K562 (cell line): ENCODE data around the gene CNTF. TPM values are rescaled to one million over a fixed set of nuclear protein-coding genes. Genes with fewer than 3 reads are reported as not detected.

Experiments used
- ATAC-seq: fragments of 200-7000 bp; cut with Tn5 transposase; 3 replicates; pipeline ENCODE4 v1.9.1; 2020; ENCODE audit warnings: moderate library complexity
- Bru-seq: library from RNA; stranded (reverse); fragments of 400-500 nt; gene quantifications from one replicate; lab custom pipeline; 2021; lab: Mats Ljungman, UMichigan
- BruChase-seq, 2 experiments: library from RNA; stranded (reverse); fragments of 400-500 nt; gene quantifications; one replicate each; lab custom pipeline; 2021; lab: Mats Ljungman, UMichigan
- BruUV-seq: library from RNA; stranded (reverse); fragments of 400-500 nt; replicated peaks from 2 replicates; lab custom pipeline; 2021; lab: Mats Ljungman, UMichigan
- CTCF ChIA-PET: fragments of 300-600 bp; formaldehyde crosslinking; extraction: SDS; loops from one replicate; lab custom pipeline; 2021; ENCODE audit warnings: low intra/inter-chr PET ratio; lab: Yijun Ruan, JAX
- POLR2A ChIA-PET: fragments of 300-600, 350-650 bp; sonication (Branson Sonifier 250); formaldehyde crosslinking; extraction: SDS; loops from one replicate; lab custom pipeline; 2021; ENCODE audit warnings: antibody characterized with exemption, inconsistent platforms; lab: Yijun Ruan, JAX
- DNase-seq, 4 experiments: peaks; one replicate each; pipeline versions ENCODE4 v3.0.0 to v3.0.0-alpha.2; 2011 to 2018; ENCODE audit warnings: low spot score in 3 of 4, mixed read lengths in 3 of 4; ENCODE audit errors: extremely low read depth in 1 of 4
- FAIRE-seq: peaks from 2 replicates; lab custom pipeline; 2011; peaks lifted over from hg19 to GRCh38; lab: Jason Lieb, UNC
- H2AFZ ChIP-seq: 2 replicates; pipeline ENCODE4 v1.6.0; 2011; ENCODE audit warnings: low read depth, low read length, control low read depth, inconsistent platforms
- H3K27ac ChIP-seq: fragments of 200-600 bp; 3 replicates; pipeline ENCODE4 v1.8.0; 2011; ENCODE audit warnings: low read depth, mild to moderate bottlenecking, control low read depth, inconsistent platforms, low read length, moderate library complexity, mixed read lengths; ENCODE audit errors: extremely low read depth
- H3K27me3 ChIP-seq, 2 experiments: fragments of 300-600 bp in 1 of 2; 2 replicates in 1 of 2; 3 replicates in 1 of 2; pipeline versions ENCODE4 v1.6.0 to v1.8.0; 2011; ENCODE audit warnings: inconsistent platforms in 2 of 2, low read length in 2 of 2, mild to moderate bottlenecking in 1 of 2, mixed read lengths in 1 of 2, moderate library complexity in 1 of 2; ENCODE audit not compliant: control insufficient read depth in 2 of 2, insufficient read depth in 2 of 2
- H3K36me3 ChIP-seq: fragments of 300-600 bp; 3 replicates; pipeline ENCODE4 v1.8.0; 2011; ENCODE audit warnings: mild to moderate bottlenecking, low read length, inconsistent platforms; ENCODE audit not compliant: control insufficient read depth, insufficient read depth
- H3K4me1 ChIP-seq, 2 experiments: fragments of 200-600 bp in 1 of 2; replicated peaks in 1 of 2; 2 replicates in 1 of 2; 3 replicates in 1 of 2; pipeline versions ENCODE4 v1.5.1 to v1.8.0; 2011; ENCODE audit warnings: inconsistent platforms in 2 of 2, low read length in 2 of 2, mild to moderate bottlenecking in 1 of 2, mixed read lengths in 1 of 2, moderate library complexity in 1 of 2; ENCODE audit not compliant: control insufficient read depth in 2 of 2, insufficient read depth in 2 of 2
- H3K4me2 ChIP-seq: 2 replicates; pipeline ENCODE4 v1.6.1; 2011; ENCODE audit warnings: low read length, control low read depth, inconsistent platforms, mixed read lengths; ENCODE audit not compliant: insufficient read depth
- H3K4me3 ChIP-seq: fragments of 200-600 bp; sonication (generic), shearing (Covaris generic); 2 replicates; pipeline ENCODE4 v1.5.1; 2016; ENCODE audit warnings: control low read depth, inconsistent platforms
- H3K79me2 ChIP-seq: fragments of 200-600 bp; 3 replicates; pipeline ENCODE4 v1.8.0; 2011; ENCODE audit warnings: low read length, inconsistent platforms; ENCODE audit not compliant: control insufficient read depth, insufficient read depth
- H3K9ac ChIP-seq, 2 experiments: 2 replicates each; pipeline versions ENCODE4 v1.6.0 to v1.6.1; 2011; ENCODE audit warnings: low read depth in 2 of 2, low read length in 2 of 2, control low read depth in 1 of 2, inconsistent platforms in 1 of 2, mild to moderate bottlenecking in 1 of 2, mixed read lengths in 1 of 2; ENCODE audit not compliant: insufficient read depth in 1 of 2
- H3K9me1 ChIP-seq: one replicate; pipeline ENCODE4 v1.6.0; 2011; ENCODE audit warnings: inconsistent platforms, mild to moderate bottlenecking, low read length, moderate library complexity; ENCODE audit not compliant: control insufficient read depth, insufficient read depth
- H3K9me3 ChIP-seq: replicated peaks from 2 replicates; pipeline ENCODE4 v1.5.1; 2011; ENCODE audit warnings: low read depth, low read length, inconsistent platforms; ENCODE audit not compliant: control insufficient read depth, insufficient read depth
- H4K20me1 ChIP-seq: replicated peaks from 2 replicates; pipeline ENCODE4 v1.6.1; 2011; ENCODE audit warnings: low read length, inconsistent platforms, mixed read lengths; ENCODE audit not compliant: control insufficient read depth, insufficient read depth
- BRCA1 ChIP-seq, 2 experiments: fragments of 450-650 bp in 1 of 2; sonication (generic) in 1 of 2; formaldehyde crosslinking in 1 of 2; IDR thresholded peaks; 2 replicates each; pipeline versions ENCODE4 v1.5.0 to v1.6.1; 2017 to 2020; ENCODE audit warnings: mild to moderate bottlenecking in 1 of 2, missing genetic modification reagents in 1 of 2
- CEBPZ ChIP-seq: fragments of 150-350 bp; IDR thresholded peaks from 2 replicates; pipeline ENCODE4 v1.6.1; 2014; ENCODE audit warnings: low read depth, mild to moderate bottlenecking, low read length, borderline replicate concordance
- DPF2 ChIP-seq: fragments of 450-650 bp; IDR thresholded peaks from 2 replicates; pipeline ENCODE4 v1.6.1; 2016
- ERF ChIP-seq: fragments of 450-650 bp; formaldehyde crosslinking; IDR thresholded peaks from 2 replicates; pipeline ENCODE4 v1.4.0; 2020; ENCODE audit warnings: mild to moderate bottlenecking, mixed read lengths
- KDM2B ChIP-seq: fragments of 250-450 bp; sonication (Bioruptor Pico); IDR thresholded peaks from 2 replicates; pipeline ENCODE4 v1.8.0; 2021; ENCODE audit warnings: mild to moderate bottlenecking, moderate library complexity
- NFATC3 ChIP-seq: fragments of 450-650 bp; IDR thresholded peaks from 2 replicates; pipeline ENCODE4 v1.6.1; 2017; ENCODE audit warnings: mild to moderate bottlenecking
- PTTG1 ChIP-seq: fragments of 450-650 bp; IDR thresholded peaks from 2 replicates; pipeline ENCODE4 v1.6.1; 2016; ENCODE audit warnings: low read depth, mild to moderate bottlenecking, missing genetic modification characterization, missing compliant biosample characterization
- SMARCB1 ChIP-seq: IDR thresholded peaks from 2 replicates; pipeline ENCODE4 v1.6.1; 2011; ENCODE audit warnings: improper control_type of control experiment, low read depth; ENCODE audit not compliant: insufficient read length
- ZNF518B ChIP-seq: fragments of 250-450 bp; sonication (Bioruptor Pico); IDR thresholded peaks from 2 replicates; pipeline ENCODE4 v1.5.0; 2021; ENCODE audit warnings: mild to moderate bottlenecking, moderate library complexity
- ZNF780A ChIP-seq: fragments of 250-450 bp; sonication (Bioruptor Pico); IDR thresholded peaks from 2 replicates; pipeline ENCODE4 v1.5.0; 2021; ENCODE audit warnings: mild to moderate bottlenecking
- WGBS: fragments of 100-300 bp; shearing (Covaris generic); methylation state at CpG from one replicate; pipeline ENCODE4 v1.1.6; 2016; ENCODE audit warnings: low coverage, mixed read lengths; ENCODE audit not compliant: insufficient coverage; ENCODE audit errors: missing lambda C conversion rate; 5-methylcytosine and 5-hydroxymethylcytosine counted together
- in situ Hi-C: fragments of 300-500 bp; cut with MboI; formaldehyde crosslinking; loops from 4 replicates; pipeline ENCODE4 v1.15.0; 2018; ENCODE audit warnings: inconsistent platforms, mixed read lengths
- intact Hi-C: fragments of 100-400 bp; cut with micrococcal nuclease; formaldehyde crosslinking; loops from 2 replicates; pipeline ENCODE4 v1.14.2; 2022
- long read RNA-seq, 3 experiments: library from polyadenylated mRNA in 2 of 3; library from RNA in 1 of 3; unstranded in 2 of 3; stranded (forward) in 1 of 3; transcript quantifications; one replicate each; pipeline ENCODE4 v2.0.0, GENCODE V29; 2019 to 2022
- polyA minus RNA-seq, 3 experiments: library from RNA; depleted of rRNA, polyadenylated mRNA; stranded (reverse); fragments of >200 nt; gene quantifications; 2 replicates each; pipeline ENCODE4 v1.2.3, GENCODE V29; 2011
- polyA plus RNA-seq, 8 experiments: library from polyadenylated mRNA; depleted of rRNA in 4 of 8; stranded (reverse) in 5 of 8; unstranded in 3 of 8; fragments of >200 nt; fragmentation: Nextera tagmentation in 2 of 8; fragmentation: Illumina TruSeq in 1 of 8; extraction: Ambion mirVana in 2 of 8; extraction: Trizol in 1 of 8; gene quantifications; 2 replicates each; pipeline versions ENCODE4 v1.2.1 to v1.2.3, GENCODE V29; 2011 to 2014; ENCODE audit warnings: inconsistent platforms in 1 of 8, missing spikeins in 1 of 8
- total RNA-seq, 7 experiments: library from RNA; depleted of rRNA in 6 of 7; stranded (reverse); fragments of >200 nt in 6 of 7; fragmentation: Illumina TruSeq in 2 of 7; extraction: Trizol in 2 of 7; gene quantifications; 2 replicates each; pipeline versions ENCODE4 v1.2.1 to v1.2.3, GENCODE V29; 2011 to 2021; ENCODE audit warnings: low replicate concordance in 1 of 7

The CNTF gene
- 7.6 and 18.0 TPM in 2 replicates for total RNA-seq (2011; cell fraction: chromatin; rRNA removed; ENCODE audit: low replicate concordance)
- 4.8 and 6.6 TPM in 2 replicates for total RNA-seq (2011; cell fraction: nucleolus; rRNA removed)
- 15.2 and 24.6 TPM in 2 replicates for total RNA-seq (2011; cell fraction: nucleoplasm; rRNA removed)
- total RNA-seq (2014; rRNA removed) (1.2 and 1.7 TPM in 2 replicates), total RNA-seq (2014; rRNA removed; fragmentation: Illumina TruSeq; extraction: Trizol) (4.3 and 4.9 TPM in 2 replicates), total RNA-seq (2015; rRNA removed; fragmentation: Illumina TruSeq; extraction: Trizol) (4.6 and 5.0 TPM in 2 replicates), total RNA-seq (2021) (3.1 and 3.2 TPM in 2 replicates), polyA plus RNA-seq (2011; rRNA removed) (1.6 and 1.7 TPM in 2 replicates), polyA plus RNA-seq (2014; fragmentation: Illumina TruSeq; extraction: Trizol) (2.2 and 2.9 TPM in 2 replicates), polyA plus RNA-seq (2014; fragmentation: Nextera tagmentation; extraction: Ambion mirVana) (under 1 TPM; 0.17 to 0.71 TPM), polyA plus RNA-seq (2014; rRNA removed) (1.2 and 2.3 TPM in 2 replicates), polyA minus RNA-seq (2011; rRNA and poly(A)+ RNA removed) (6.6 and 8.3 TPM in 2 replicates), Bru-seq, nascent RNA (percentile 93 among the genes with signal in this experiment), BruChase-seq, experiment 1, labeled RNA remaining after a 2-hour chase (percentile 92 among the genes with signal in this experiment), BruChase-seq, experiment 2, labeled RNA remaining after a 6-hour chase (percentile 91 among the genes with signal in this experiment)
- 0.40 and 0.68 TPM in 2 replicates for polyA plus RNA-seq (2011; cell fraction: cytosol; rRNA removed)
- 4.3 and 7.2 TPM in 2 replicates for polyA plus RNA-seq (2011; cell fraction: nucleus; rRNA removed)
- 1.6 and 2.0 TPM in 2 replicates for polyA plus RNA-seq (2012)
- 0.57 TPM in 1 of 2 replicates, not detected in the other for polyA minus RNA-seq (2011; cell fraction: cytosol; rRNA and poly(A)+ RNA removed)
- 15.8 and 28.9 TPM in 2 replicates for polyA minus RNA-seq (2011; cell fraction: nucleus; rRNA and poly(A)+ RNA removed)
- long read RNA-seq, experiment 1, result 0 reads
- long read RNA-seq, experiment 2, partial matches to known transcripts, result 0 of 1 reads
- long read RNA-seq, experiment 2, other reads (novel, unspliced or antisense), result 1 of 1 reads
- long read RNA-seq, experiment 3, result 0 reads

GRCh38 chr11:58622344-58622743 is at the start of gene CNTF:
TSS of gene CNTF (plus strand) at chr11:58622665. CDS start at chr11:58622753, 88 bp downstream.
- Histone ChIP-seq H3K9me1 (no peaks in the 10 kb centered on the region), H2AFZ (no peak within 1 kb of the TSS), H3K4me2 (no peak within 1 kb of the TSS), H3K36me3 (peaks cover 95% of the 10 kb centered on the region), H3K9me3 (no peaks in the 10 kb centered on the region), H4K20me1 (no peaks in the 10 kb centered on the region), H3K27ac (no peak within 1 kb of the TSS), H3K27me3 (no peaks in the 10 kb centered on the region), H3K9ac (no peak within 1 kb of the TSS), H3K4me1 (no peaks in the 10 kb centered on the region), H3K79me2 (0 out of 3 replicates have a peak, but pooled peaks cover 2% of the 10 kb centered on the region), H3K4me3 (no peak within 1 kb of the TSS)
- ChIA-PET POLR2A (interaction anchor here (1.2 kb wide), 1 partner anchor 7 kb away, joined by 3 read pairs; no protein-coding TSS in a partner anchor), CTCF (no interaction called here)
- BruUV-seq, result no TSS peak
- no peak for FAIRE-seq
- in situ Hi-C loops (no loop called here), intact Hi-C loops (no loop called here)
- no peak for ATAC-seq
- WGBS, result 78% methylated on average over 2 of the region's 2 CpGs
- DNase-seq, result no peak
- TF ChIP-seq BRCA1 (IDR thresholded peaks at IDR 0.05), result no peak
- no peak for TF ChIP-seq BRCA1 (CRISPR knock-in tag; IDR thresholded peaks at IDR 0.05)
- no peak for TF ChIP-seq KDM2B (CRISPR knock-in tag)
- no peak for TF ChIP-seq SMARCB1
- TF ChIP-seq ERF (CRISPR knock-in tag), result no peak
- no peak for TF ChIP-seq NFATC3
- TF ChIP-seq DPF2, result no peak
- TF ChIP-seq ZNF780A (CRISPR knock-in tag), result no peak
- no peak for TF ChIP-seq PTTG1 (tag)
- no peak for TF ChIP-seq ZNF518B (CRISPR knock-in tag)
- TF ChIP-seq CEBPZ, result no peak
